Heart left ventricle (tissue), 13 donors: Measurements from ENCODE around the gene IRS2.

ENCODE experiments used
- POLR2A ChIP-seq, 2 donors: fragments of 450-650 bp; IDR thresholded peaks; one replicate each; pipeline ENCODE4 v1.6.1; 2017; ENCODE audit warnings: antibody characterized with exemption in 2 of 2, mild to moderate bottlenecking in 2 of 2, moderate library complexity in 2 of 2
- TF ChIP-seq, protein P1 (sequence below), 12 donors: fragments of 200-600 bp; sonication (generic) in 4 of 12; IDR thresholded peaks; one replicate each; pipeline versions ENCODE4 v1.5.0 to v1.8.0; 2018 to 2022; ENCODE audit warnings: antibody characterized with exemption in 12 of 12, mild to moderate bottlenecking in 5 of 12
- donor health status: ischemic (EF 13 %, LVEDD 7.1; RV severe dilation, severe dysfunction).
- donor health status: DM: no; HTN: yes; CAD: no.
- donor health status: DM: no; HTN: no; CAD: no.
- donor health status: ischemic (EF 25% LVEDD 6.9; RV normal size, moderate dysfunction).
- donor health status: ischemic (EF 25% LVEDD 5.7; RV mildly dilated, moderate dysfunction).
- donor health status: ischemic (EF 35%, LVEDD 5.7; RV mildly dilated, moderate dysfunction).
- donor health status: nonischemic (EF 11% LVEDD 7.7; RV severe dilation, severe dysfunction).
- donor health status: DM: yes; HTN: yes; CAD: no.
- donor health status: PGD.
- donor health status: ischemic (EF 29% LVEDD 5.4; RV normal size, mild dysfunction).
- donor health status: nonischemic (EF 23%, LVEDD 6.1; RV moderate dilation, normal function).

DNA sequence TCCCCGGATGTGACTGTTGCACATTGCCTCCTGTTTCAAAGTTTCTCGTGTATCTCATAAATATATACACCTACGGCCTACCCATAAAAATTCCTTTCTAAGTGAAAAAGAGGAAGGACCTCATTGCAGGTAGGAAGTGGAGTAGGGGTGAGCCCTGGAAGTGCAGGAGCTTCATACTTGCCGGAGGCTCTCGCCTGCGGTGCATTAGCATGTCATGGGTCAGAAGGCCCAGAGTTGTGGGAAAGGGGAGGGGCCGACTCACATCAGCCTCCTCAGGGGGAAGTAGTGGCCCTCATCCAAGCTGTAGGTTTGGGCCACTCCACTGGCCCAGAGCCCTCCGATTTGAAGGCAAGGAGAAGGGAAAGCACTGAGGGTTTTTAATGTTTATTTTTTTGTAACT, 26.0 kb upstream of the IRS2 start:
- TF ChIP-seq, protein P1, sequence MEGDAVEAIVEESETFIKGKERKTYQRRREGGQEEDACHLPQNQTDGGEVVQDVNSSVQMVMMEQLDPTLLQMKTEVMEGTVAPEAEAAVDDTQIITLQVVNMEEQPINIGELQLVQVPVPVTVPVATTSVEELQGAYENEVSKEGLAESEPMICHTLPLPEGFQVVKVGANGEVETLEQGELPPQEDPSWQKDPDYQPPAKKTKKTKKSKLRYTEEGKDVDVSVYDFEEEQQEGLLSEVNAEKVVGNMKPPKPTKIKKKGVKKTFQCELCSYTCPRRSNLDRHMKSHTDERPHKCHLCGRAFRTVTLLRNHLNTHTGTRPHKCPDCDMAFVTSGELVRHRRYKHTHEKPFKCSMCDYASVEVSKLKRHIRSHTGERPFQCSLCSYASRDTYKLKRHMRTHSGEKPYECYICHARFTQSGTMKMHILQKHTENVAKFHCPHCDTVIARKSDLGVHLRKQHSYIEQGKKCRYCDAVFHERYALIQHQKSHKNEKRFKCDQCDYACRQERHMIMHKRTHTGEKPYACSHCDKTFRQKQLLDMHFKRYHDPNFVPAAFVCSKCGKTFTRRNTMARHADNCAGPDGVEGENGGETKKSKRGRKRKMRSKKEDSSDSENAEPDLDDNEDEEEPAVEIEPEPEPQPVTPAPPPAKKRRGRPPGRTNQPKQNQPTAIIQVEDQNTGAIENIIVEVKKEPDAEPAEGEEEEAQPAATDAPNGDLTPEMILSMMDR (IDR thresholded peaks at IDR 0.05) = no peak
- TF ChIP-seq POLR2A (IDR thresholded peaks at IDR 0.05) = no peak
